Stomach (tissue), 4 donors: ENCODE data around the gene DPEP2NB.

Source experiments
- EP300 ChIP-seq: sonication (generic); formaldehyde crosslinking; IDR thresholded peaks from one replicate; pipeline ENCODE4 v1.6.1; 2017; ENCODE audit warnings: antibody characterized with exemption
- POLR2A ChIP-seq, 4 donors: fragments of 450-650 bp; IDR thresholded peaks; one replicate each; pipeline ENCODE4 v1.6.1; 2016; ENCODE audit warnings: antibody characterized with exemption in 4 of 4, control low read depth in 2 of 4, mild to moderate bottlenecking in 1 of 4, moderate library complexity in 1 of 4
- POLR2AphosphoS5 ChIP-seq, 3 donors: sonication (generic); formaldehyde crosslinking; IDR thresholded peaks; one replicate each; pipeline ENCODE4 v1.6.1; 2016; ENCODE audit warnings: antibody characterized with exemption in 3 of 3
- TF ChIP-seq, protein P1 (sequence below), 7 experiments: fragments of 450-650 bp in 4 of 7; fragments of 200-600 bp in 3 of 7; sonication (generic) in 3 of 7; IDR thresholded peaks; one replicate each; pipeline ENCODE4 v1.5.1; 2016 to 2019; ENCODE audit warnings: antibody characterized with exemption in 7 of 7, control low read depth in 2 of 7, mild to moderate bottlenecking in 1 of 7

DNA sequence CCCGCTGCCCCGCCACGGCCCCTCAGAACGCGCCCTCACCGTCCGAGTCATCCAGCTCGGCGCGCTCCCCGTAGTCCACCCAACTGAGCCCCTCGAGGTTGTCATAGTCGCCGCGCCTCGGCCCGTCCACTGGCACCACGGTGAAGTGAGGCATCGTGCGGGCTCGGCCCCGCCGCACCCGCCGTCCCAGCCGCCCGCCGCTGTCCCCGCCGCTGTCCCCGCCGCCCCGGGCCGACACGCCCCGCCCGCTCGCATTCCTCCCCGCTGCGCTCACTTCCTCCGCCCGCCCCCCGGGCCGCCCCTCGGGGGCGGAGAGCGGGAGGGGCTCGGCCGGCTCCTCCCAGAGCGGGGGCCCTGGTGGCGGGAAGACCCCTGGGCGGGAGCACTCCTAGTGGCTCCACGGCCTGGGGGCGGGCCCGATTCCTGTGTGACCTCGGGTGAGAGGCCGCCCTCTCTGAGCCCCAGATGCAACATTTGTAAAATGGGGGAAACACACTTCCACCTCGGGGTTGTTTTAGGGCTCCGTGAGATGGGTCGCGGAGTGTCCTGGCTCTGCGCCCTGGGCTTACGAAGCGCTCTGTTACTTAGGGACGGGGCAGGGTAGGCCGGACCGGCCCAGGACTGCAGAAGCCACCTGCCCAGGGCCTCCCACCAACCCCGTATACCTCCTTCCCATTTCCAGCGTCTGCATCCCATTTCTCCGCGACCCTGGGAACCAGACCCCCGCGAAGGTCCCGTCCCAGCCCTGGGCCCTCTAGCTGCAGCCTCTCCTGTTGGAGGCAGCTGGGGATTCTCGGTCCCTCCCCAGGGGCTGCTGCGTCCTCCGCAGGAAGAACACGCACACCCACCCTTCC lies 47.1 kb downstream of the DPEP2NB start, which contains the start of gene SLC12A4:
- TF ChIP-seq, protein P1, sequence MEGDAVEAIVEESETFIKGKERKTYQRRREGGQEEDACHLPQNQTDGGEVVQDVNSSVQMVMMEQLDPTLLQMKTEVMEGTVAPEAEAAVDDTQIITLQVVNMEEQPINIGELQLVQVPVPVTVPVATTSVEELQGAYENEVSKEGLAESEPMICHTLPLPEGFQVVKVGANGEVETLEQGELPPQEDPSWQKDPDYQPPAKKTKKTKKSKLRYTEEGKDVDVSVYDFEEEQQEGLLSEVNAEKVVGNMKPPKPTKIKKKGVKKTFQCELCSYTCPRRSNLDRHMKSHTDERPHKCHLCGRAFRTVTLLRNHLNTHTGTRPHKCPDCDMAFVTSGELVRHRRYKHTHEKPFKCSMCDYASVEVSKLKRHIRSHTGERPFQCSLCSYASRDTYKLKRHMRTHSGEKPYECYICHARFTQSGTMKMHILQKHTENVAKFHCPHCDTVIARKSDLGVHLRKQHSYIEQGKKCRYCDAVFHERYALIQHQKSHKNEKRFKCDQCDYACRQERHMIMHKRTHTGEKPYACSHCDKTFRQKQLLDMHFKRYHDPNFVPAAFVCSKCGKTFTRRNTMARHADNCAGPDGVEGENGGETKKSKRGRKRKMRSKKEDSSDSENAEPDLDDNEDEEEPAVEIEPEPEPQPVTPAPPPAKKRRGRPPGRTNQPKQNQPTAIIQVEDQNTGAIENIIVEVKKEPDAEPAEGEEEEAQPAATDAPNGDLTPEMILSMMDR (IDR thresholded peaks at IDR 0.05): no peak
- TF ChIP-seq POLR2A (IDR thresholded peaks at IDR 0.05) (no peak), POLR2AphosphoS5 (IDR thresholded peaks at IDR 0.05) (peak; percentile 60 to 75 (median 68)), EP300 (no peak)
